Testis (tissue), 2 donors: ENCODE results near the gene LYPD6.

ENCODE experiments used
- CTCF ChIP-seq, 3 experiments: fragments of 450-650 bp in 2 of 3; fragments of 200-600 bp in 1 of 3; sonication (generic) in 1 of 3; IDR thresholded peaks; one replicate each; pipeline ENCODE4 v1.5.1; 2016 to 2019; ENCODE audit warnings: antibody characterized with exemption in 3 of 3, mild to moderate bottlenecking in 2 of 3, moderate library complexity in 1 of 3
- POLR2A ChIP-seq: fragments of 450-650 bp; IDR thresholded peaks from one replicate; pipeline ENCODE4 v1.6.1; 2017; ENCODE audit warnings: antibody characterized with exemption, mild to moderate bottlenecking, moderate library complexity

GRCh38 chr2:149332364-149332763 lies 2.0 kb downstream of the LYPD6 start:
- no peak for TF ChIP-seq CTCF (IDR thresholded peaks at IDR 0.05)
- no peak for TF ChIP-seq POLR2A
